DMS53 treated with DMSO at 0.1 percent for 48 hours (cell line): ENCODE measurements around the gene TMEM143.
"Not testable (repeated sequence)": the region's sequence is repeated elsewhere in the genome, so short reads cannot be mapped to it uniquely, and the experiment has no call there.

Experiments used
- DNase-seq: peaks from one replicate; lab custom pipeline; 2025; ENCODE audit not compliant: unreplicated experiment; lab: John Stamatoyannopoulos, UW

The TMEM143 gene

DNA sequence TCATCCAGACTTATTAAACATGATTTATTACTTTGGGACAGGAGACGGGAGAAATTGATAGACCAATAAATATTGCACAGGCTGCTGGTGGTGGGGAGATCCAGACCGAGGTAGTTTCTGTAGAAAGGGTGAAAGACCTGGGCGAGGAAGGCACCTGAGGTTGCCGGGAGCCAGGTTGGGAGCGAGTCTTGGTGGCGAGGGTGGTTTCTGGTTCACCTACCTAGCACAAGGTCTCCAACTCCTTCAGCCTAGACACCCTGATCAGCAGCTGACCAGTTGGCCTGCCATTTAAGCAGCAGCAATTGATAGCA lies 31.4 kb downstream of the TMEM143 start:
- no peak for DNase-seq

DNA sequence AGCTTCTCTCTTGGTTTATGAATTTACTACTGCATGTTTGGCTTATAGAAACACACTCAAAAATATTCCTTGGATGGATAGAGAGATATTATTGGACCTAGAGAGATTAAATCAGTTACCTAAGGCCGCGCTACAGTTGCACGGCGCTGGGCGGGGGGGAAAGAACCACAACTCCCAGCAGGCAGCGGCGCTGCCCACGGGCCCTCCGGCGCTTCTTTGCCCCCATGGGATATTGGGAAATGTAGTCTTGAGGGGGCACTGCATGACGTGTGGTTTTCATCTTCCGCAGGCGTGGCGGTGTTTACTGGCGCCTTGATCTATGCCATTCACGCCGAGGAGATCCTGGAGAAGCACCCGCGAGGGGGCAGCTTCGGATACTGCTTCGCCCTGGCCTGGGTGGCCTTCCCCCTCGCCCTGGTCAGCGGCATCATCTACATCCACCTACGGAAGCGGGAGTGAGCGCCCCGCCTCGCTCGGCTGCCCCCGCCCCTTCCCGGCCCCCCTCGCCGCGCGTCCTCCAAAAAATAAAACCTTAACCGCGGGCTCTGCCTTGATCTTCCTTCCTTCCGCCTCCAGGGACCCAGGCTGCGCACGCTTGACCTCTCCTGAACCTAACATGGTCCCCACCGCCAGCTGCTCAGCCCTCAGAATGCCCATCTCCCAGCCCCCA lies 33.6 kb downstream of the TMEM143 start:
- peak; percentile 91 for DNase-seq

DNA sequence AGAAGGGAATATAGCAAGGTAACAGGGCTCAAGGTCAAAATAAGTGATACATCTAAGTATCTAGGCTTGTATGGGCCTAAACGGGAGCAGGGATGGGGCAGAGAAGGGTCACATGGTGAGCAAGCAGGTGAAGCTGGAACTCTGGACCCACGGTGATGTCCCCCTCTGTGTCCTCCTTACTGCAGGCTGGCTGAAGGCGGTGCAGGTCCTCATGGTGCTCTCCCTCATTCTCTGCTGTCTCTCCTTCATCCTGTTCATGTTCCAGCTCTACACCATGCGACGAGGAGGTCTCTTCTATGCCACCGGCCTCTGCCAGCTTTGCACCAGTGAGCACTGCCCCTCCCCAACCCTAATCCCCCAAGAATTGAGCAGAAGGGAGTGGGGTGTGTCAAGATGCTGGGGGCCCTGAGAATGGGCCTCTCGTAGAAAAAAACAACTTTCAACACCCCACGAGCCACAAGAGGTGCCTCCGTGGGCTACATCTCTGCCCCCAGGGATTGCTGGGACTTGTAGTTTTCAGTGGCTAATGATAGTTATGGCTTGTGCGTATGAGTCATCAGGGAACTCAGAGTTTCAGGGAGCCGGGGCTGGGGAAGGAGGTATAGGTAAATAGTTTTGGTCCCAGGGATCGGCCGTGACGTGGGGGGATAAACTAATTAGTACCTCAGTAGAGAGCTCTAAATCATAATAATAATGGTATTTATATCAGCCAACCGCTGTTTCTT lies 34.4 kb downstream of the TMEM143 start:
- DNase-seq: no peak

DNA sequence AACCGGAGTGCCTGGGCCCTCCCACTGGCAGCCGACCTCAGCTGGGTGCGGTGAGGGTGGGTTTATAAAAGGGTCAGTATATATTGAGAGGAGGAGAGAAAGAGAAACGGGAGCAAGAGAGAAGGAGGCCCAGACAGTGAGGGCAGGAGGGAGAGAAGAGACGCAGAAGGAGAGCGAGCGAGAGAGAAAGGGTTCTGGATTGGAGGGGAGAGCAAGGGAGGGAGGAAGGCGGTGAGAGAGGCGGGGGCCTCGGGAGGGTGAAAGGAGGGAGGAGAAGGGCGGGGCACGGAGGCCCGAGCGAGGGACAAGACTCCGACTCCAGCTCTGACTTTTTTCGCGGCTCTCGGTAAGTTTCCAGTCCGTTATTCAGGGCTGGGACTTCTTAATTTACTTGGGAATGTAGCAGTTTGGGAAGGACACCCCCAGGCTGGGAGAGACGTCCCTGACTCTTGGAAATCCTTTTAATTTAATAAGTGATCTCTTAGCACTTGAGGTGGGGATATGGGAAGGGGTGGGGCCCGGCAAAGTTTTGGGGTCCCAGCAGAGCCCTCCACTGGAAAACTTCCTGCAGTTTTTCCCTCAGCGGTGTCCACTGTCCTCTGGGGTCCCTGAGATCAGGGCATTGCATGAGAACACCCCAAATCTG lies 38.4 kb downstream of the TMEM143 start, which contains the start of gene EMP3:
Gene EMP3 (plus strand): TSS at position 288 of the 646 bp plus-strand sequence. CDS start 1,293 bp downstream, outside the sequence.
- no peak for DNase-seq

DNA sequence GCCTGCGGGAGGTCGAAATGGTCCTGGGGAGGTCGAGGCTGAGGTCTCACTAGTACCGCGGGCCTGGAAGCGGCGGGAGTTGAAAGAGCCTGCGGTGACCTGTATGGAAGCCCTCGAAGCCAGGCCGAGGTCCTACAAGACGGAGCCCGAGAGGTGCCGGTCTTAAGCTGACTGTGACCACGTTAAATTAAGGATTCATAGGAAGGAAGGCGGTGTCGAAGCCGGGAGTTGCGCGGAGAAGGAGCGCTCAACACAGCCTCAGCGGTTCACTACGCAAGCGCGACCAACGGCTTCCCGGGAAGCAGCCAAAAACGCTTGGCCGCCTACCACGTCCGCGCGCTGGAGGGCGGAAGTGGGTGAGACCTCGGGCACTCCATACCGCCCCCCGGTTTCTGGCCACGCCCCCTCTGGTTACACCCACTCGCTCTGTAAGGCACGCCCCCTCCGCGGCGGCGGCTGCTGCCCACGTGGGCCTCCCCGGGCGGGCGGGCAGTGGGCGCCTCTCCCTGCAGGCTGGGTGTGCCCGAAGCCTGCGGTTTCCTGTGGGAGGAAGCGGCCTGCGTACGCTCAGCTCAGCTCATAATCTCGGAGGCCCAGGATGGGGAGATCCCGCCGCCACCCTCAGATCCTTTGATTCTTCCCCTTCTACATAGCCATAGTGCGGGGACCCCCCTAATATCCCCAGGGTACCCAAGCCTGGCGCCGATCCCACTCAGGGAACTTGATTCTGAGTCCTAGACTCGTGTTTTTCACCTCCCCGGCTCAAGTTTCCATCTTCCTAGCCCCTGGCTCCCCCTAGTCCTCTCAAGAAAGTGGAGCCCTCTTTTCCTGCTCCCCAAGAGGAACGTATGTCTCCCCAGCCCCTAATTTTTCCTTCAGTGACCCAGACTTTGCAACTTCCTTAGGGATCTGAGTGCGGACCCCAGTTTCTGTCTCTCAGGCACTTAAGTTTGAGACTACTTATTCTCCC lies 41.8 kb downstream of the TMEM143 start:
- DNase-seq: peak; percentile 96

DNA sequence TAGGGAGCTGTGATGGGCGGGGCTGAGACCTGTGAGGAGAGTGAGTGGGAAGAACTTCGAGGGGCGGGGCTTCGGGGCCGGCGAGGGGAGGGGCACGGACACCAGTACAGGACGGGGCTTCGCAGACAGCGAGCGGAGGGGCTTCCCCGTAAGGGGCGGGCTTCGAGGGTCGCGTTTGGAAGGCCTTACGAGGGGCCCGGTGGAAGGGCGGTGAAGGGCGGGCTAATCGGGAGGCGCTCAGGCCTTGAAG lies 42.4 kb downstream of the TMEM143 start:
- DNase-seq: peak; percentile 82

DNA sequence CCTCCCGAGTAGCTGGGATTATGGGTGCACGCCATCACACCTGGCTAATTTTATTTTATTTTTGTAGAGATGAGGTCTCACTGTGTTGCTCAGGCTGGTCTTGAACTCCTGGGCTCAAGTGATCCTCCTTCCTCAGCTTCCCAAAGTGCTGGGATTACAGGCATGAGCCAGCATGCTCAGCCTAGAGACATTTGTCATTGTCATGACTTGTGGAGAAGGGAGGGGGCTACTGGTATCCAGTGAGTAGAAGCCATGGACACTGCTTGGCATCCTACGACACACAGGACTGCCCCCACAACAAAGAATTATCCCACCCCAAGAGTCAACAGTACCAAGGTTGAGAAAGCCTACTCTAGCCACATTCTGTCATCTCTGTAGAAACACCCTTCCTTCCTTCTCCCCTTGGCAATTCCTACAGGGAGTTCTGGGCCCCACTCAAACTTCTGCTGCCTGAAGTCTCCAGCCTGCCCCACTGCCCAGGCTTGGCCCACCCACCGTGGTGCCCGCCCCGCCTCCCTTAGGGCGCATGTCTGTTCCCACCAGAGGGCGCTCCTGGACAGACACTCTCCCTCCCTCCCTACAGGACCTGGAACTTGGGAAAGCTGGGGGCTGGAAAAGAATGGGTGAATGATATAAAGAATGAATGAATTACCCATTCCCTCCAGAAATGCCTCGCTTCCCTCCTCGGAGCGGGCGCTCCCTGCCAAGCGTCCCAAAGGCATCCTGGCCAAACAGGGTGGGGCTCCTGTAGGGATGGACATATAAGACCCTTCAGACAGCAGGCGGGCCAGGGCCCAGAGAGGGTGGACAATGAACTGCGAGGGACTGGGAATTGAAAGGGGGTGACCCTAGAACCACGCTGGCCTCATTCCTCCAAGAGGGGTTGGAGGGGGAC lies 43.8 kb downstream of the TMEM143 start:
- DNase-seq: peak; percentile 47

DNA sequence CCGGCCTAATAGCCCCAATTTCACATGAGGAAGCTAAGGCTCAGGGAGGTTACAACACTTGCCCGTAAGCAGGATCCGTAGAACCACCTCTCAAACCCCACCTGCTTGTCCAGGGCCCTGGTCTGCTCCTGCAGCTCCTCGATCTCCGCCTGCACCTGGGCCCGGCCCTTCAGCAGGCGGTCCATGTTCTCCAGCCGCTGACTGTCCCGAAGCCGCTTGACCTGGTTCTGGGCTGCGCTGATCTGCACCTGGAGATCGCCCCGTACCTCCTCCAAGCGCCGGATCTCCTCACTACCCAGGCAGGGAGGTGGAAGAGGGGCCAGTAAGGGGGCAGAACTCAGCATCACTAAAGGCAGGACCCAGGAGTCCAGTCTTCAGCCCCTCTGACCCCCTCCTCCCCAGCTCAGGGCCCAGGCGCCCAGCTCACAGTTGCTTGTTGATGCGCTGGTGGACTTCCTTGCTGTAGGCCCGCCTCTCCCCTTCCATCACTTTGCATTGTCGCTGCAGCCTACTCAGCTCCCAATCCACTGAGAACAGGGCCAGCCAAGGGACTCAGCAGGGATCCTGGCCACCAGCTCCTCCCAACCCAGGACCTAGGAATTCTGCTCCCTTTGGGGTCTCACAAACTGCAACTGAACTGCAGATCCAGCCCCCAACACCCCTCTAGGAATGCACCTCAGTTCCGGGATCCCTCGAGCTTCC lies 45.3 kb downstream of the TMEM143 start:
- no peak for DNase-seq

DNA sequence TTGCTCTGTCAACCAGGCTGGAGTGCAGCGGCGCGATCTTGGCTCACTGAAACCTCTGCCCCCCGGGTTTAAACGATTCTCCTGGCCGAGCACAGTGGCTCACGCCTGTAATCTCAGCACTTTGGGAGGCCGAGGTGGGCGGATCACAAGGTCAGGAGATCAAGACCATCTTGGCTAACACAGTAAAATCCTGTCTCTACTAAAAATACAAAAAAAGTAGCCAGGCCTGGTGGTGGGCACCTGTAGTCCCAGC lies 46.1 kb downstream of the TMEM143 start:
- DNase-seq: not testable (repeated sequence)

DNA sequence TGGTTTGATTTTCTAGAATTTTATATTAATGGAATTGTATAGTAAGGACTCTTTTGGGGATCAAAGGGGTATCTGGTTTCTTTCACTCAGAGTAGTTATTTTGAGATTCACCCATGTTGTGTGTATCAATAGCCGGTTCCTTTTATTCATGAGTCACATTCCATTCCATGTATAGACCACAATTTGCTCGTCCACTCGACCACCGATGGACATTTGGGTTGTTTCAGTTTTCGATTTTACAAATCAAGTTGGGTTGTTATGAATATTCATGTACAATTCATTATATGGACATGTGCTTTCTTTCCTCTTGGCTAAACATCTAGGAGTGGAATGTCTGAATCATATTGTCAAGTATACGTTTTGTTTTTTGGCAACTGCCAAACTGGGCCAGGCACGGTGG lies 48.0 kb downstream of the TMEM143 start:
- no peak for DNase-seq

DNA sequence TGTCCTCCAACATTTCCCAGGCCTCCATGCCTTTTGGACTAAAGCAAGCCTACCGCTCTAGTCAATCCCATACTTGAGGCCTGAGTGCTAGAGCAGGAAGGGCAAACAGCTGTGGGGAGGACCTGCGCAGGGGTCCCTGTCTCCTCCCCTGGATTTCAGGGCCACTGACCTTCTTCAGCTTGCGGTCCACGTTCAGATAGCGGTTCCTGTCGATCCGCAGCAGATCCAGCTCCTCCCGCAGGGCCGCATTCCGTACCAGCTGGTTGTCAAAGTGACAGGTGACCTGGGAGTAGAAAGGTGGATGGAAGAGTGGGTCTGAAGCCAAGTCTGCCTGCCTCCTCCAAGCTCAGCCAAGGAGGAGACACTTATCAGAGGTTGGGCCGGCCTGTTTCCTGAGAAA lies 52.4 kb downstream of the TMEM143 start:
- no peak for DNase-seq

DNA sequence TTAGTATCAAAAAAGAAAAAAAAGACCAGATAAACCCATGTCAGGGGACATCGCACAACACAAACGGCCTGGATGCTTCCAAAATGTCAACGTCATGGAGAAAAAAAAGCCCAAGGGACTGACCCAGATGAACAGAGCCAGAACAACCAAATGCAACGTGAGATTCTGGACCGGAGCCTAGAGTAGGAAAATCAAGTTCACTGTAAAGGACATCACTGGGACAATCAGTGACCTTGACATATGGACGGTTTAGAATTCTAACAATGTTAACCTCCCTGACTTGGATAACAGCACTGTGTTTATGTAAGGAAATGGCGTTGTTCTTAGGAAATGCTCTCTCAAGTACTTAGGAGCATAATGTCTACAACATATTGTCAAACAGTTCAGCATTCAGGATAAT lies 53.5 kb downstream of the TMEM143 start:
- DNase-seq: no peak

DNA sequence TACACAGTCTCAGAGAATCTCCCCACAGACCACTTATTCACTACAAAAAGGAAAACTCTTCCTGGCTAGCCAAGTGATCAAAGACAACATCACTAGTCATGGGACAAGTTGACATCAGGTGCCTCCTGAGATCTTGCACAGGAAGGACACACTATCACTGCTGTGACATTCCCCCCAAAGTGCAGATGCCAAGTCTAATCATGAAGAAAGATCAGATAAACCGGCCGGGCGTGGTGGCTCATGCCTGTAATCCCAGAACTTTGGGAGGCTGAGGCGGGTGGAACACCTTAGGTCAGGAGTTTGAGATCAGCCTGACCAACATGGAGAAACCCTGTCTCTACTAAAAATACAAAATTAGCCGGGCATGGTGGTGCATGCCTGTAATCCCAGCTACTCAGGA lies 54.0 kb downstream of the TMEM143 start:
- DNase-seq: not testable (repeated sequence)

DNA sequence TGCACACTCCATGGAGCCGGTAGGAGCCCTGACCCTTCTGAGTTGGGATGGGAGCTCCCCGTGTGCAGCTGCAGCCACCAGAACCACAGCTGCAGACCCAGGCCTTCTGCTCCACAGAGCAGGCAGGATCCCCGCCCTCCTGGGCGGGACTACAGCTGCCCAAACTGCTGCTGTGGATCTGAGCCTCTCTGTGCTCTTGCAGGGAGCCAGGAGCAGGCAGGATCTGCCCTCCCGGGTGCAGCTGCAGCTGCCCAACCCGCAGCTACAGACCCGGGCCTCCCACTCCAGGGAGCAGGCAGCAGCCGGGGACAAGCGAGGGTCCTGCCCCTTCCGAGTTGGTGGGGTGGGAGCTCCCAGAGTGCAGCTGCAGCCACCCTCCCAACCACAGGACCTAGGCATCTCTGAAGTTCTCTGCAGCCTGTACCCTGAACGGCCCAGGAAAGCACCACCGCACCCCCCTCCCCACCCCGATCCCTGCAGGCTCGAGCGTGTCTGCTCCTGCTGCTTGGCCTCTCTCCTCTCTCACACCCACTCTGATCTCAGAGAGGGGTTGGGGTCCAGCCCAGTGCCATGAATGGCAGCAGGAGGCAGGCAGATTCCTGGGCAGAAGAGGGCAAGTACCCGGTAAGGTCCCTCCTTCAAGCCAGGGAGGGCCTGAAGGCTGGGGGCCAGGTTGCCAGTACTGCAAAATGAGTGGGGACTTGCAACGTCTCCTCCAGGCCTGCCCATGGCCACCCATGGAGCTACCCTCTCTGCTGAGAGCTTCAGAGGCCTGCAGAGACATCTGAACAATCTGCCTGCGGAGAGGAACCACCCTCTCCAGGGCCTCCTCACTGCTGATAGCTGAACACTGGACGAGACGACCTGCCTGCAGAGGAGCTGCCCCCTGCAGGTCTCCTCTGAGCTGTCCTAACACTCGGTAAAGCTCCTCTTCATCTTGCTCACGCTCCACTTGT lies 54.8 kb downstream of the TMEM143 start:
- DNase-seq: no peak

DNA sequence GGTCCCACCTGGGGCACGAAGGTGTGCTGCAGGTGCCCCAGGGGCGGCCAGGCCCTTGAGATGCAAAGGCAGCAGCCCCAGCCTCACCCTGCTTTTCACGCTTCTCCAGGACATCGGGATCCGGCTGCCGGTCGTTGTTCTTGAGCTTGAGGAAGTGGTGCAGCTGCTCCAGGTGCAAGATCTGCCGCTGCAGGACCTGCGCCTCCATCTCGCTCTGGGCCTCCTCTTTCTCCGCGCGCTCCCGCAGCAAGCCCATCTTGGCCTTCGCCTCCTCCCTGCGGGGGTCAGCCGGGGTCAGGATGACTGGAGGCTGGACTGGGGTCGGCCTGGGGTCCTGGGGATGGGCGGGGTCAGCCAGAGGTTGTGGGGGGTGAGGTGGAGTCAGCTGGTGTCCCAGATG lies 59.9 kb downstream of the TMEM143 start:
- DNase-seq: no peak

DNA sequence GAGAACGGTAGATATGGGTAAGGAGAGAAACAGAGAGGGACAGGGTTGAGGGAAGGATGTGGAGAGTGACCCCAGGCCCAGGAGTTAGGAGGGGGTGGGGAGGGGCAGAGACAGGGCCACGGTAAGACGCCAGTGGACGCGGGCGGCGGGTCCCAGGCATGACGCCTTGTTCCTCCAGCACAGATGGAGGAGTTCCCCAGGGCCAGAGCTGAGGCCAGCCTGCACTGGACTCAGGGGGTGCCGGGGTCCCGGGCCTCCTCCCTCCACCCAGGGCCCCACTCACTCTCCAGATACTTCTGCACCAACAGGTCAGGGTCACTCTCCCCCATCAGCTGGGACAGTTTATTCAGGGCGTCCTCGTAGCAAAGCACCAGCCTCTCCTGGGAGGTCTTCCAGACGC lies 60.4 kb downstream of the TMEM143 start:
- DNase-seq: no peak

DNA sequence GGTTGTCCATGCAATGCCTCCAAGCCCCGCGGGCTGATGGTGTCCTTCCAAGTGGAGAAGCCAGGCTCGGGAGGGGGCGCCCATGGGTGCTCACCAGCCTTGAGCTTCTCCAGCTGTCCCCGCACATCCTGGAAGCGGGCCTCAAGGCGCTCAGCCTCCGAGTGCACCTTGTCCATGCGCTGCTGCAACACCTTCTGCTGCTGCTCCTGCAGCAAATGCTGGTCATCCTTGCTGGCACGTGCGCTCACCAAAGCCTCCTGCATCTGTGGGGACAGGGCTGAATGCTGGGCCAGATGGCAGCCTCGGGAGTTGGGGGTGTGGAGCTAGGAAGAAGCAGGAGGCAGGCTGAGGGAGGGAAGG lies 61.2 kb downstream of the TMEM143 start:
- no peak for DNase-seq

DNA sequence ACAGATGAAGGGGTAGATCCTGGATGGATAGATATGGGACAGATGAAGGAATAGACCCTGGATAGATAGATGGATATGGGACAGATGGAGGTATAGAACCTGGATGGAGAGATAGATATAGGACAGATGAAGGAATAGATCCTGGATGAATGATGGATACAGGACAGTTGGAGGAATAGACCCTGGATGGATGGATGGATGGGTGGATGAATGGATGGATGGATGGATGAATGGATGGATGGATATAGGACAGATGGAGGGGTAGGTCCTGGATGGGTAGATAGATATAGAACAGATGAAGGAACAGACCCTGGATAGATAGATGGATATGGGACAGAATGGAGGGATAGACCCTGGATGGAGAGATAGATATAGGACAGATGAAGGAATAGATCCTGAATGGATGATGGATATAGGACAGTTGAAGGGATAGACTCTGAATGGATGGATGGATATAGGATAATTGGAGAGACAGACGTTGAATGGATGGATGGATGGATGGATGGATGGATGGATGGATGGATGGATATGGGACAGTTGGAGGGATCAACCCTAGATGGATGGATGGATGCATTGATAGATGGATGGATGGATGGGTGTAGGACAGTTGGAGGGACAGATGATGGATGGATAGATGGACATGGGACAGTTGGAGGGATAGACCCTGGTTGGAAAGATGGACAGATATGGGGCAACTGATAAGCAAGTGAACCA lies 61.7 kb downstream of the TMEM143 start:
- no peak for DNase-seq

DNA sequence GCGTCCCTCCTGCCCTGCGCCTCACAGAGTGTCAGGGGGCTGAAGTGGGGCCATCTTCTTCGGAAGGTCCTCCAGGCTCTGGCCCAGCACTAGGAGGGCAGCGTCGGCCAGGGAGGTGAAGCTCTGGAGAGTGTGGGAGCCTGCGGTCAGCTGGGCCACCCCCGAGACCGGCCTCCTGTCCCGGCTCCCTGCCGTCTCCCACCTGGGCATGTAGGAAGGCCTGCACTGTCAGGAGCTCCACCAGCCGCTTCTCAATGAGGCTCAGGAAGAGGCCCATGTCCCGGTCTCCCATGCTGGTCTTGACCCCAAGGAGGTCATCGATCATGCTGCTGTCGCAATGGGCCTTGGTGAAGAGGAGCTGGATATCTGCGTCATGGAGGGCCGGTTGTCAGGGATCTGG lies 65.8 kb downstream of the TMEM143 start:
- DNase-seq: no peak
